GM19328 (cell line): ENCODE measurements around the gene SLITRK2.

Experiments used
- ATAC-seq: cut with Tn5 transposase; IDR thresholded peaks from one replicate; pipeline ENCODE4 v1.9.1; 2021; ENCODE audit warnings: mild to moderate bottlenecking, moderate library complexity; ENCODE audit not compliant: unreplicated experiment

The SLITRK2 gene

GRCh38 chrX:145817331-145818185 is at the start of gene SLITRK2:
Gene SLITRK2, plus strand, starts transcription at chrX:145817829. Its CDS starts 4,597 bp downstream, at chrX:145822426.
- ATAC-seq: no peak

GRCh38 chrX:145773006-145773405 is 44.6 kb upstream of the SLITRK2 start:
- ATAC-seq: no peak

- ATAC-seq: no peak
These were observed 25.3 kb upstream of the SLITRK2 start for GRCh38 chrX:145792281-145792680.

GRCh38 chrX:145803508-145803907 is 14.1 kb upstream of the SLITRK2 start:
- ATAC-seq: no peak

GRCh38 chrX:145813081-145813480 is 4.5 kb upstream of the SLITRK2 start:
- ATAC-seq: no peak

GRCh38 chrX:145816601-145817315 is 871 bp upstream of the SLITRK2 start:
- no peak for ATAC-seq

- no peak for ATAC-seq
These were observed 821 bp downstream of the SLITRK2 start for GRCh38 chrX:145818186-145819113.

GRCh38 chrX:145820825-145821224 is 3.2 kb downstream of the SLITRK2 start:
- ATAC-seq: no peak

GRCh38 chrX:145821291-145821897 is 3.8 kb downstream of the SLITRK2 start:
- no peak for ATAC-seq

- no peak for ATAC-seq
These were observed 4.4 kb downstream of the SLITRK2 start for GRCh38 chrX:145821898-145822571.

GRCh38 chrX:145823132-145823531 is 5.5 kb downstream of the SLITRK2 start:
- no peak for ATAC-seq

GRCh38 chrX:145825896-145826295 is 8.3 kb downstream of the SLITRK2 start:
- no peak for ATAC-seq

GRCh38 chrX:145826466-145826865 is 8.8 kb downstream of the SLITRK2 start:
- no peak for ATAC-seq

- no peak for ATAC-seq
These were observed 15.2 kb downstream of the SLITRK2 start for GRCh38 chrX:145832796-145833195.

GRCh38 chrX:145840531-145840930 is 22.9 kb downstream of the SLITRK2 start:
- ATAC-seq: no peak

- no peak for ATAC-seq
These were observed 25.7 kb downstream of the SLITRK2 start for GRCh38 chrX:145843146-145843904.

- ATAC-seq: no peak
These were observed 27.3 kb downstream of the SLITRK2 start for GRCh38 chrX:145844886-145845285.

GRCh38 chrX:145848448-145848847 is 30.8 kb downstream of the SLITRK2 start:
- ATAC-seq: no peak

GRCh38 chrX:145848857-145849256 is 31.2 kb downstream of the SLITRK2 start:
- ATAC-seq: no peak
